Activated T-cell treated with anti-CD3 and anti-CD28 coated beads for 1 hour (primary cell): ENCODE results near the gene EIF4G3.
"Not testable (repeated sequence)": the region's sequence is repeated elsewhere in the genome, so short reads cannot be mapped to it uniquely, and the experiment has no call there.

Source experiments
- DNase-seq: peaks from one replicate; pipeline ENCODE4 v3.0.0-alpha.2; 2020; ENCODE audit warnings: low read depth

The EIF4G3 gene

DNA sequence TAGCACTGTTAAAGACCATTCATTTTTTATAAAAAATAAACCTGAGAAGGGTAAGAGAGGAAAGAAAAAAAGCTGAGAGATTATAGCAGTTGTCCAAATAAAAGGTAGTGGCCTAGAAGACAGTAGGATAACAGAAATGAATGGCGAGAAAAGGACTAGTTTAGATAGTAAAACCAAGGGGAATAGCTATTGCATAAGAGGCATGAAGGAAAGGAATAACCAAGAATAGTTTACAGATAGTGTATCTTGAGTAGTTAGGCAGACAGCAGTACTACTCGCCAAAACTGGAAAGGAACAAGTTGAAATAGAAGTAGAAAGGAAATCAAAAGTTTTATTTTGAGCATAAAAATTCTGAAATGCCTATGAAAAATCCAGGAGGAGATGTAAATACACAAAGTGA, 70.5 kb downstream of the EIF4G3 start:
- DNase-seq, result no peak

DNA sequence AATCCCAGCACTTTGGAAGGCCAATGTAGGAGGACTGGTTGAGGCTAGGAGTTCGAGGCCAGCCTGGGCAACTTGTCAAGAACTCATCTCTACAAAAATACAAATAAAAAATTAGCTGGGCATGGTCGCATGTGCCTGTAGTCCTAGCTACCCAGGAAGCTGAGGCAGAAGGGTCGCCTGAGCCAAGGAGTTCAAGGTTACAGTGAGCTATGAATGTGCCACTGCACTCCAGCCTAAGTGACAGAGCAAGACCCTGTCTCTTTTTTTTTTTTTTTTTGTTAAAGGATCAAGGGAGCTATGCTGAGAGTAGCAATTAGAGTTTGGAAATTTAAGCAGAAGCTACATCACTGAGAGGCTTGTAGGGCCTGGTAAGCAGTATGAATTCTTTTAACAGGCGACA, 70.9 kb downstream of the EIF4G3 start:
- DNase-seq, result no peak

DNA sequence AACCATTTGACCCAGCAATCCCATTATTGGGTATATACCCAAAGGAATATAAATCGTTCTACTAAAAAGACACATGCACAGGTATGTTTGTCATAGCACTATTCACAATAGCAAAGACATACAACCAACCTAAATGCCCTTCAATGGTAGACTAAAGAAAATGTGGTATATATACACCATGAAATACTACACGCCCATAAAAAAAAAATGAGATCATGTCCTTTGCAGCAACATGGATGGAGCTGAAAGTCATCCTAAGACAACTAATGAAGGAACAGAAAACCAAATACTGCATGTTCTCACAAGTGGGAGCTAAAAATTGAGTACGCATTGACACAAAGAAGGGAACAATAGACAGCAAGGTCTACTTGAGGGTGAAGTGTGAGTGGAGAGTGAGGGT, 72.0 kb downstream of the EIF4G3 start:
- DNase-seq, result no peak

DNA sequence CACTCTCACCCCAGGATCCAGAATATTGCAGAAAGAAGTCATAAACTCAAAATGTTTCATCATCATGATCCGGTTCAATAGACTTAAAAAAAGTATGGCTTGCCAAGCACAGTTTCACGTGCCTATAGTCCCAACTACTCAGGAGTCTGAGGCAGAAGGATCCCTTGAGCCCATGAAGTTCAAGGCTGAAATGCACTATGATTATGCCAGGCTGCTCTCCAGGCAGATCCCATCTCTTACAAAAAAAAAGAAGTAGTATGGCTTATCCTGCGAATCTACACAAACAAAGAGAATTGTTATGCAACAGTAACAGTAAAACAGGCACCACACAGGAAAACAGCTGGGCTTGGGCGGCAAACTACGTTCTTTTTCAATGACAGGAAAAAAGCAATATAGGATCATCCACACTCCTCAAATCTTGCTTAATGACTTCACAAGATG, 76.2 kb downstream of the EIF4G3 start:
- DNase-seq, result no peak

DNA sequence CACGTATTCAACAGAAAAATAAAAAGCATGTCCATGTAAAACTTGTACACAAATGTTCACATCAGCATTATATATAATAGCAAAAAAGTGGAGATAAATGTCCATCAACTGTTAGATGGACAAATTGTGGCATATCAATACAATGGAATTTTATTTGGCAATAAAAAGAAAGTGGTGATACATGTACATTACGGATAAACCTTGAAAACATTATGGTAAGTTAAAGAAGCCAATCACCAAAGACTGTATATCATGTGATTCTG, 76.9 kb downstream of the EIF4G3 start:
- no peak for DNase-seq

DNA sequence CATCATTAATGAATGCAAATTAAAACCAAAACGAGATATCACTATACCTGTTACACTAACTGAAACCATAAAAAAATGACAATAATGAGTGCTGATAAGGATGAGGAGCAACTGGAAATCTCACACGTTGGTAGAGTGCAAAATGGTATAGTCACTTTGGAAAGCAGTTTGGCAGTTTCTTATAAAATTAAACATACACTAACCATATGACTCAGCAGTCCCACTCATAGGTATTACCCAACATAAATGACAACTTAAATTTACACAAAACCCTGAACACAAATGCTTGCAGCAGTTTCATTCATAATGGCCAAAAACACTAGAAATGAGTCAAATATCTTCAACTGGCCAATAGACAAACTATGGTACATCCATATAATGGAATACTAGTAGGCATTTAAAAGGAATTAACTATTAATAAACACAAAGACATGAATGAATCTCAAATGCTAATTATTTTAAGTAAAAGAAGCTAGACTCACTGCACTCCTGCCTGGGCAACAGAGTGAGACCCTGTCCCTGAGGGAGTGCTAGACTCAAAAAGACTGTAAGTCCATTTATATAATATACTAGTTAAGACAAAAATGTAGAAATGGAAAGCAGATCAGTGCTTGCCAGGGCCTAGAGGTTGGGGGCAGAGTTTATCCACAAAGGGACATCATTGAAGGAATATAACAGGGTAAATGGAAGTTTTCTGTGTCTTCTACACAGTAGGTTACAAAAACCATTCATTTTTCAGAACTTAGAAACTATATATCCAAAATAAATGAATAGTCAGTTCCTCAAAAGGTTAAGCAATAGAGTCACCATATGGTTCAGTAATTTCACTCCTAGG, 77.4 kb downstream of the EIF4G3 start:
- DNase-seq, result no peak

DNA sequence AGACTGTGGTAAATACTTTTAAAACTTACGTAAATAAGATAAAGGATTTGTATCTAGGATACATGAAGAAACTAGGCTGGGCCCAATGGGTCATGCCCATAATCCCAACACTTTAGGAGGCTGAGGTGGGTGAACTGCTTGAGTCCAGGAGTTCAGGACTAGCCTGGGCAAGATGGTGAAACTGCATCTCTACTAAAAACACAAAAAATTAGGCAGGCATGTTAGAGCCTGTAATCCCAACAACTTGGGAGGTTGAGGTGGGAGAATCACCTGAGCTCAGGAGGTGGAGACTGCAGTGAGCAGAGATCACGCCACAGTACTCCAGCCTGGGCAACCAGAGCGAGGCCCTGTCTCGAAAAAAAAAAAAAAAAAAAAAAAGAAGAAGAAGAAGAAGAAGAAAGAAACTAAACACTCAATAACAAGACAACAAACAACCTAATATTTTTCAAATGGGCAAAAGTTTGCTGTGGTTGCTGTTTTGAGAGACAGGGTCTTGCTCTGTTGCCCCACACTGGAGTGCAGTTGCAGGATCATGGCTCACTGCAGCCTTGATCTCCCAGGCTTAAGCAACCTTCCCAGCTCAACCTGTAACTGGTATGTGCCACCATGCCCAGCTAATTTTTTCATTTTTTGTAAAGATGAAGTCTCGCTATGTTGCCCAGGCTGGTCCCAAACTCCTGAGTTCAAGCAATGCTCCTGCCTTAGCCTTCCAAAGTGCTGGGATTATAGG, 78.3 kb downstream of the EIF4G3 start:
- no peak for DNase-seq

DNA sequence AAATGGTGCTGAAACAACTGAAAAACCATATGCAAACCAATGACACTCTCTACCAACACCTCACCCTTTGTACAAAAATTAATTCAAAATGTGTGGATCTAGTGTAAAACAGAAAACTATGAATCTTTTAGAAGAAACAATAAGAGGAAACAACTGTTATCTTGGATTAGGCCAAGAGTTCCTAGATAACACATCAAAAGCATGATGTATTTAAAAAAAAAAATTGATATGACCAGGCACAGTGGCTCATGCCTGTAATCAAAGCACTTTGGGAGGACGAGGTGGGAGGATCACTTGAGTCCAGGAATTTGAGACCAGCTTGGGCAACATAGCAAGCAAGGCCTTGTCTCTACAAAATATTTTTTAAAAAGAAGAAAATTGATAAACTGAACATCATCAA, 79.0 kb downstream of the EIF4G3 start:
- no peak for DNase-seq

DNA sequence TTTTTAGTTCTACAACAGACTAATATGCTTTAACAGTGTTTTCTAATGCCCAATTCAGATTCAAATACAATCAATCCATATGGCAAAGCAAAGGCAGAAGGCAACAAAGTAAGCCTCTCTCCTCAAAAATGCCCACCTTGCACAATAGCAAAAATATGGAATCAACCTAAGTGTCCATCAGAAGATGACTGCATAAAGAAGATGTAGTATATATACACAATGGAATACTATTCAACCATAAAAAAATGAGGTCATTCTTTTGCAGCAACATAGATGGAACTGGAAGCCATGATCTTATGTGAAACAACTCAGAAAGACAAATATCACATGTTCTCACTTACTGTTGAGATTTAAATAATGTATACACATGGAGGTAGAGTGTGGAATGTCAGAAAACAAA, 80.7 kb downstream of the EIF4G3 start:
- no peak for DNase-seq

DNA sequence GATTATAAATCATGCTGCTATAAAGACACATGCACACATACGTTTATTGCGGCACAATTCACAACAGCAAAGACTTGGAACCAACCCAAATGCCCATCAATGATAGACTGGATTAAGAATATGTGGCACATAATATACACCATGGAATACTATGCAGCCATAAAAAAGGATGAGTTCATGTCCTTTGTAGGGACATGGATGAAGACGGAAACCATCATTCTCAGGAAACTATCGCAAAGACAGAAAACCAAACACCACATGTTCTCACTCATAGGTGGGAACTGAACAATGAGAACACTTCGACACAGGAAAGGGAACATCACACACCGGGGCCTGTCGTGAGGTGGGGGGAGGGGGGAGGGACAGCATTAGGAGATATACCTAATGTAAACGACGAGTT, 82.4 kb downstream of the EIF4G3 start:
- not testable (repeated sequence) for DNase-seq

DNA sequence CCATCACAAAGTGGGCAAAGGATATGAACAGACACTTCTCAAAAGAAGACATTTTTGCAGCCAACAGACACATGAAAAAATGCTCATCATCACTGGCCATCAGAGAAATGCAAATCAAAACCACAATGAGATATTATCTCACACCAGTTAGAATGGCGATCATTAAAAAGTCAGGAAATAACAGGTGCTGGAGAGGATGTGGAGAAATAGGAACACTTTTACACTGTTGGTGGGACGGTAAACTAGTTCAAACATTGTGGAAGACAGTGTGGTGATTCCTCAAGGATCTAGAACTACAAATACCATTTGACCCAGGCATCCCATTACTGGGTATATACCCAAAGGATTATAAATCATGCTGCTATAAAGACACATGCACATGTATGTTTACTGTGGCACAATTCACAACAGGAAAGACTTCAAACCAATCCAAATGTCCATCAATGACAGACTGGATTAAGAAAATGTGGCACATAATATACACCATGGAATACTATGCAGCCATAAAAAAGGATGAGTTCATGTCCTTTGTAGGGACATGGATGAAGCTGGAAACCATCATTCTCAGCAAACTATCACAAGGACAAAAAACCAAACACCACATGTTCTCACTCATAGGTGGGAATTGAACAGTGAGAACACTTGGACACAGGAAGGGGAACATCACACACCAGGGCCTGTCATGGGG, 83.3 kb downstream of the EIF4G3 start:
- DNase-seq, result not testable (repeated sequence)

DNA sequence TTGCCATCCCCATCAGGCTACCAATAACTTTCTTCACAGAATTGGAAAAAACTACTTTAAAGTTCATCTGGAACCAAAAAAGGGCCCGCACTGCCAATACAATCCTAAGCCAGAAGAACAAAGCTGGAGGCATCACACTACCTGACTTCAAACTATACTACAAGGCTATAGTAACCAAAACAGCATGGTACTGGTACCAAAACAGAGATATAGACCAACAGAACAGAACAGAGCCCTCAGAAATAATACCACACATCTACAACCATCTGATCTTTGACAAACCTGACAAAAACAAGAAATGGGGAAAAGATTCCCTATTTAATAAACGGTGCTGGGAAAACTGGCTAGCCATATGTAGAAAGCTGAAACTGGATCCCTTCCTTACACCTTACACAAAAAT, 84.2 kb downstream of the EIF4G3 start:
- DNase-seq, result not testable (repeated sequence)

DNA sequence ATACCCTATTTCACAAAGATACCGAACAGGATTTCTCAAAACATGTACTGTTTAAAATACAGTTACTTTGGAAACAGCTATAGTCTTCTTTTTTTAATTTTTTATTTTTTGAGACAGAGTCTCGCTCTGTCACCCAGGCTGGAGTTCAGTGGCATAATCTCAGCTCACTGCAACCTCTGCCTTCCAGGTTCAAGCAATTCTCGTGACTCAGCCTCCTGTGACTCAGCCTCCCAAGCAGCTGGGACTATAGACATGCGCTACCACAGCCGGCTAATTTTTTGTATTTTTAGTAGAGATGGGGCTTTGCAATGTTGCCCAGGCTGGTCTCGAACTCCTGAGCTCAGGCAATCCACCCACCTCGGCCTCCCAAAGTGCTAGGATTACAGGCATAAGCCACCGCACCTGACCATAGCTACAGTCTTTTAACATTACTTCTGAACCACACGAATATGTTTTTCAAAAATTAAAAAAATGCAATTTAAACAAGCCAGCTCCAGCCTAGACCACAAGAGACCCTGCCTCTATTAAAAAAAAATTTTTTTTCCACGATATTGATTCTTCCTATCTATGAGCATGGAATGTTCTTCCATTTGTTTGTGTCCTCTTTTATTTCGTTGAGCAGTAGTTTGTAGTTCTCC, 85.5 kb downstream of the EIF4G3 start:
- DNase-seq, result not testable (repeated sequence)

DNA sequence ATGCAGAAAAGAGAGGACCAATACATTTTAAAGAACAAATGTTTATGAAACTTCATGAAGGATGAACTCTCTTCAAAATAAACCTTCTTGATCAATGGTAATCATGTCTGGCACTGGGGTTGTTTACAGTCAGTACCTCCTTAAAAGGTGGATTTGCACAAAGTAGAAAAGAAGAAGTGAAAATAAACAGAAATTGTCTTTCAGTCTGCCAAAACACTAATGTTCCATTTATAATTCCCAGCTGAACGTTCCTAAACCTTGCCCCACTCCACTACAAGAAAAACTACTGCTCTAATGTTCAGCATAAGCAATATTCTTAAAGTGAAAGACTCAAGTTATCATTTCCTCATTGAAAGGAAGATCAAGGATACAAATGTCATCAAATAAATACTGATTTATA, 86.2 kb downstream of the EIF4G3 start:
- no peak for DNase-seq

DNA sequence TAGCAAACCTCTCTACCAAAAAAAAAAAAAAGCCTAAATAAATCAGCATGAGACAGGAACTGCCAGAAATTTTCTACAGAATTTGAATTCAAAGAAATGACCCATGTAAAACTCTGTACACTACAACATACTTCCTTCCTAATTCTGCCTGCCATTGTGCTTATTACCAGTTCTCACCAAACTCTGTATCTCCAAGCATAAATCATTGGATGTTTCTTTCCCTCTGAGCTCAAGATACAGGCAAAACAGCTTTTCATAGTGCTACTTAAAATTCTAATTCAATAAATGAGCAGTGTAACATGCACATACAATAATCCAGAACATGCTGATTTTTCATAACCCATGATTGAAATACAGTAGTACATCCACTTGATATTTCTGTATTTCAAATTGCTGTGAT, 87.0 kb downstream of the EIF4G3 start:
- no peak for DNase-seq

DNA sequence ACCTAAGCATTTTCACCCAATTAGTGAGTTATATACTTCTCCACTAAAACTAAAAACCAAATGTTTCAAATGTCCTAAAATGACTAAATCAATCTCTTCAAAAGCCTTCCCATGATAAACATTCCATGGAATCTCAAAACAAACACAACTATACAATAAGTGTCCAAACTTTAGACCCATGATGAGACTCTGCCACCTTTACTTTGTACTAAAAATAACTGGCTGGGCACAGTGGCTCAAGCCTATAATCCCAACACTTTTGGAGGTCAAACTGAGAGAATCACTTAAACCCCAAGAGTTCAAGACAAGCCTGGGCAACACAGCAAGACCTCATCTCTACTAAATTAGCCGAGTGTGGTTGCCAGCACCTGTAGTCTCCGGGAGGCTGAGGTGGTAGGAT, 87.4 kb downstream of the EIF4G3 start:
- no peak for DNase-seq

DNA sequence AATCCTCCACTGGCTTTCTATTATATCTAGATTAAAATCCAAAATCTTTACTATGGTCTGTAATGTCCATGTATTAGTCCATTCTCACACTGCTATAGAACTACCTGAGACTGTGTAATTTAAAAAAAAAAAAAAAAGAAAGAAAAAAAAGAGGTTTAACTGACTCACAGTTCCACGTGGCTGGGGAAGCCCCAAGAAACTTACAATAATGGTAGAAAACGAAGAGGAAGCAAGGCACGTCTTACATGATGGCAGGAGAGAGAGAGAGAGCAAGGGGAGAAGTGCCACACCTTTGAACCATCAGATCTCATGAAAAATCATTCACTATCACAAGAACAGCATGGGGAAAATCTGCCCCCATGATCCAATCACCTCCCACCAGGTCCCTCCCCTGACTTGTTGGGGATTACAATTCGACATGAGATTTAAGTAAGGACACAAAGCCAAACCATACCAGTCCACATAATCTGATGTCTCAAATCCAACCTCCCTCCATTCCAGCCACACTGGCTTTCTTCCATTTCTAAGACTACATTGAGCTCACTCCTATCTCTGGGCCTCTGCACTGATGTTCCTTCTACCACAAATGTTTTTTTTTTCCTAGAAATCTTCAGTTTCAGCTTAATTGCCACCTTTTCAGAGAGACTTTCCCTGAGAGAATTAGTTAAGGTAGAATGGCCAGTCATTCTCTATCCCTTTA, 92.4 kb downstream of the EIF4G3 start:
- DNase-seq, result no peak

DNA sequence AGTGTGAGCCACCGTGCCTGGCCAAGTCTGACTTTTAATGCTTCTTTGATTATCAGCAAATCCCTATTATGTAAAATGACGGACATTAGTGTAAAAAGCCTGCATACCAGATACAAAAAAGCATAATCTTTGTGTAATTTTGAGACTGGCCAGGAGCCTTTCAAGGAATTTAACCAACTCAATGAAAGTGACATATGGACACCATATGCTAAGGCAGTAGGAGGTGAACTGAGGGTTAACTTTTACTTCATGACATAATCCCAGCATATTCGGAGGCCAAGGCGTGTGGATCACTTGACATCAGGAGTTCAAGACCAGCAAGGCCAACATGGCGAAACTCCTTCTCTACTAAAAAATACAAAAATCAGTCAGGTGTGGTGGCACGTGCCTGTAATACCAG, 94.6 kb downstream of the EIF4G3 start:
- DNase-seq, result no peak

DNA sequence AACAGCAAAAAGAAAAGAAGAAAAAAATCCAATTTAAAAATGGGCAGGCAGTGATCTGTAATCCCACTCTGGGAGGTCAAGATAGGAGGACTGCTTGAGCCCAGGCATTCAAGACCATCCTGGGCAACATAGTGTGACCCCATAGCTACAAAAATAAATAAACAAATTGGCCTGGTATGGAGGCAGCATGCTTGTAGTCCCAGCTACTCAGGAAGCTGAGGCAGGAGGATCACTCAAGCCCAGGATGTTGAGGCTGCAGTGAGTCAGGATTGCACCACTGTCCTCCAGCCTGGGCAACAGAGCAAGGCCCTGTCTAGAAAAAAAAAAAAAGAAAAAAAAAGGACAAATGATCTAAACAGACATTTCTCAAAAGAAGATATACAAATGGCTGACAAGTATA, 99.6 kb downstream of the EIF4G3 start:
- DNase-seq, result no peak

DNA sequence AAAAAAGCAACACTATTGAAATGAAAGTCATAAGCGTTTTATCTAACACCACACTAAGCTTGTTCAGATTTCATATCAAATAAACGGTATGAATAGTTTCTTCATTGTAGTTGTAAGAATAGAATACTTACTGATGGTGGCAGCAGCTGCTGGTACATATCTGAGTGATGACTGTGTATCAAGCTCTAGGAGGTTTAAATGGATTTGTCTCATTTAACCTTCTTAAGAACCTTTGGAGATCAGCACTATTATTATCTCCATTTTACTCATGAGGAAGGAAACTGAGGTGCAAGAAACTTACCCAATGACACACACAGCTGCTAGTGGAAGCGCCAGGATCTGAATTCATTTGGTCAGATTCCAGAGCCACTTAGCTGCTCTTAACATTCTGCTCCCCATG, 104.0 kb downstream of the EIF4G3 start:
- no peak for DNase-seq

DNA sequence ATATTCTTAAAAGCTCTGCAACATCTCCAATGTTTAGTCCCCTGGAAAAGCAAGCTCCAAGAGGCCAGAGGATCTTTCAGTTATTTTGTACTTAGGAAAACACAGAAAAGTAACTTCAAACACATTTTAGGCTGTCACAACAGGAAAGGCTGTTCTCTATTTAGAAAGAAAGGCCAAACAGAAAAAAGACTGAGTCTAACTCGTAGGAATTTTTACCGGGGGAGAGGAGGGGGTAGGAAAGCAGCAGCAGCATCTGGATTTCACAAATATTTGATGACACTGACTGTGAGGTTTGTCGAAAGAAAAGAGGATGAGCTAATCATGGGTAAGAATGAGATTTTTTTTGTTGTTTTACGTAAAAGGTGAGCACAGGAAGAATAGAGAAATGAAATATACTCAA, 107.1 kb downstream of the EIF4G3 start:
- no peak for DNase-seq

DNA sequence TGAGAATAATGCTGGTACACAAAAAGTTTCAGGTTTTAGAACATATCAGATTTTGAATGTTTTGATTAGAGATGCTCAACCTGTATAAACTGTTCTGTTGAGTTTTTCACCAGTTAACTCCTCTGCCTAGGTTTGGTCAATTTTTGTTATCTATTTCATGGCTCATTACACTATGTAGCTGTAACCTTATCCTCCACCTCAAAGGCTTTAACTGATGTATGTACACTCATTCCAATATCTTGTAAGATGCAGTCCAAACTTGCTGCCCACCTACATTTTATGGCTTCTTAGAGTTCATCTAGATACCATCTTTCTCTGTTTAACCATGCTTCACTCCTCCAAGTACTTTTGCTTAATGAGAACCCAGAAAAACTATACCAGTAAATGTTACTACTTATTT, 107.8 kb downstream of the EIF4G3 start:
- DNase-seq, result no peak
